ENCODE results near the gene SYNPO.

Gene SYNPO

DNA sequence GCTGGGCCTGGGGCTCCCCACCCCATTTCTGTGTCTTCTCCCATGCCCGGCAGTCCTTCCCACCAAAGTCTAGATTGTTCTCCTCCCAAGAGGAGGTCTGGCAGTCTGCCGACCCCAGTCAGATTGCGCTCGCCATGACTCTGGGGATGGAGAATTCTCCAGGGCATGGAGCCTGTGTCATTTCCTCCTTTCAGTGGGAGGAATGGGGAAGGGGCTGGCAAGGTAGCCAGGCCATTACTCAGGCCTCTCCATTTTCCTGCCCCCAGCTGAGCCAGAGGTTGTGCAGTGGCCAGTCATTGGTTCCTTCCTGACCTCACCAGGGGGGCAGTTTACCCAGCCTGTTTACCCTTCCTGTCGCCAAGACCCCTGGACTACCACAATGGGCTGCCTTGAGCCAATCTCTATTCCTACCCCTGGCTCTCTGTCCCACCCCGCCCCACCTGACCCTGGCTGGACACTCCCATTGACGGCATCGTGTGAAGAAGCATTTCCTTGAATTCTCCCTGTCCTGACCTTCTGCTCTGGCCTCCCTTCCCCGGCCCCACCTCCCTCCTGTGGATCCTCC lies 628 bp downstream of the SYNPO start:
- no peak for DNase-seq (ENCODE audit: low spot score)

DNA sequence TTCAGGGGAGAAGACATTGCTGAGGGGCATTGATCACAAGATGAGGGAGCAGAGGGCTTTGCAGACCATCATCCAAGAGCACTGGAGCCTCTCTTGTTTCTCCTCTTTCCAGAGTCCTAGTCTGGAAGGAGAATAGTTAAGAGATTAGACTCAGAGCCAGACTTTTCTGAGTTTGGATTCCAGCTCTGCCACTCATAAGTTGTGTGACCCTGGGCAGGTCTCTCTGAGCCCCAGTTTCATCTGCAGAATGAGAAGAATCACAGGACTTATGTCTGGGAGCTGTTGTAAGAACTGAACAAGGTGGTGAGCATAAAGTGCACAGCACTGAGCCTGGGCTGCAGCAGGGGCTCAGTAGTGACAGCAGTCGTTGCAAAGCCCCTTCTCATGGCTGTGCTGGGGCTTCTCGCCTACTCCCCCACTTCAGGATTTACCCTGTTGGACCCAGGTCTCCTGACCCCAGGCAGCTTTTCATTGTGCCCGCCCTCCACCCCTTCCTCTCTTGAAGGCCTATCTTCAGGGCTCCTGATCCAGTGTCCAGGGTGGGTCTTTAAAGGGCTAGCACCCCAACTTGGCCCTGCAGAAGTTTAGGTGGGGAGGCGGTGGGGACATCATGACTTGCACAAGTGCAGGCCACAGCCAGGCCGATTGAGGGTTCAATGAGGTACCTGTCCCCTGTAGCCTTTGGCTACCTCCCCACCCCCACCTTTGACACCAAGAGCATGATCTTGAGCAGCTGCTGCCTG lies 1.5 kb downstream of the SYNPO start:
- DNase-seq (ENCODE audit: low spot score): no peak

DNA sequence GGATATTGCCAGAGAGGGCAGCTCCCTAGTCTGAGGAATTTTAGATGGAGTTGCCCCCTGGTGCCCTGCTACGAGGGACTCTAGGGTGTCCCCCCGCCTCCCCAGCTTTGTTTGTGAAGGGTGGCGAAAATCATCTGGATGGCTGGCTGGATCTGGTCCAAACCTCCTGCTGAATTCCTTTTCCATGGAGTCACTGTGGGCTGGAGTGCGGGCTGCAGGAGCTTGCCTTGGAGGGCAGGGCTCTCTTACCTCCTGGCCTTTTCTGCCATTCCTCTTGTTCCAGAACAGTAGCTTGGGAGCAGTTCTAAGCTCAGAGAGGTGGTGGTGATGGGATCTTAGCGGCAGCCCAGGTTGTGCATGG lies 2.1 kb downstream of the SYNPO start:
- DNase-seq (ENCODE audit: low spot score): no peak

DNA sequence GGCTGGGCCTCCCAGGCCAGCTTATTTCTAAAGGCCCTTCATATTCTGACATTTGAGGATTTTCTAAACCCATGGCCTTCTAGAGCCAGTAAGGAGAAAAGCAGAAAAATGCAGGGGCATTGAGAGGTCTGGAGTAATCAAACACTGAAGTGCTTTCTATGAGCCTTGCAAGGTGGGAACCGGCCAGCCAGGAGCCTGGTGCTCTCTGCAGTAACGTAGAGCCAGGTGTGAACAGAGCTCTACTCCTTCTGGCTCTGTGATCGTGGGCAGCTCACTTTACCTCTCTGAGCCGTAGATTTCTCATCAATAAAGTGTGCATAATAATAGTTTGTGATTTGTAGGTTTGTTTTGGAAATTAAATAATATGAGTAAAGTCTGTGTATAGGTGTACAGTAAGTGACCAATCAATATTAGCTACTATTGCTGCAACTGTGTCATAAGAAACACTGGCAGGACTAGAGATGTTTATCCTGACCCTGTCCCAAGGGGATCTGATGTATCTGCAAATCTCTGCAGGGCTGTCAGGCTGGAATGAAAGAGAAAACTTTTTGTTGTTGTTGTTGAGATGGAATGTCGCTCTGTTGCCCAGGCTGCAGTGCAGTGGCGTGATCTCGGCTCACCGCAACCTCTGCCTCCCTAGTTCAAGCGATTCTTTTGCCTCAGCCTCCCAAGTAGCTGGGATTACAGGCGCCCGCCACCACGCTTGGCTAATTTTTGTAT lies 2.7 kb downstream of the SYNPO start:
- DNase-seq (ENCODE audit: low spot score): no peak

DNA sequence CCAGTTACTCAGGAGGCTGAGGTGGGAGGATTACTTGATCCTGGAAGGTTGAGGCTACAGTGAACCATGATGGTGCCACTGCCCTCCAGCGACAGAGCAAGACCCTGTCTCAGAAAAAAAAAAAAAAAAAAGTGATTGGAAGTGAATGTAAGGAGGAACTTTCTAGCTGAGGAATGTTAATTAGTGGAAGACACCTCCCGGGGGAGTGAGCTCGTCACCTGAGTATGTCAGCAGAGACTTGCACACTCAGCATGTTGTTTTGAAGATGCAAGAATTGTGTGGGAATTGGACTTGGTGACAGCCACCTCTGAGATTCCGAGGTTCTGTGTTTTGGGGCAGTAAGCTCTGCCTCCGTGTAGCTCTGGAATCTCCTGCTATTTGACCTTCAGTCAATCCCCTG lies 3.6 kb downstream of the SYNPO start:
- no peak for DNase-seq (ENCODE audit: low spot score)

DNA sequence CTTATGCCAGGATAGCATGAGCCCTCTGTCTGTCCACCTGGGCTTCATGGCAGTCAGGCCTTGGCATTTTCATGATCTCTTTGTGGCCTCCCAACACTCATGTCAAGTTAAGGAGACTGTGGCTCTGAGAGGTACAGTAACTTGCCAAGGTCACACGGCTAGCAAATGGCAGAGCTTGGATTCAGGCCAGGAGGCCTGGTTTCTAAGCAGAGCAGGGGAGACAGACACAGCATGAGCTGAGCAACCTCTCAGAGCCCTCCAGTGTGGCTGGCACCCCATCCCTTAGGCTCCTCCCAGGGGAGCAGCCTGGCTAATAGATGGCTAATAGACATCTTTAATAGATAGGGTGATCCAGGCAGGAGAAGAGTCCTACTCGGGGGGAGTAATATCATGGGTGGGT lies 4.1 kb downstream of the SYNPO start:
- no peak for DNase-seq (ENCODE audit: low spot score)

DNA sequence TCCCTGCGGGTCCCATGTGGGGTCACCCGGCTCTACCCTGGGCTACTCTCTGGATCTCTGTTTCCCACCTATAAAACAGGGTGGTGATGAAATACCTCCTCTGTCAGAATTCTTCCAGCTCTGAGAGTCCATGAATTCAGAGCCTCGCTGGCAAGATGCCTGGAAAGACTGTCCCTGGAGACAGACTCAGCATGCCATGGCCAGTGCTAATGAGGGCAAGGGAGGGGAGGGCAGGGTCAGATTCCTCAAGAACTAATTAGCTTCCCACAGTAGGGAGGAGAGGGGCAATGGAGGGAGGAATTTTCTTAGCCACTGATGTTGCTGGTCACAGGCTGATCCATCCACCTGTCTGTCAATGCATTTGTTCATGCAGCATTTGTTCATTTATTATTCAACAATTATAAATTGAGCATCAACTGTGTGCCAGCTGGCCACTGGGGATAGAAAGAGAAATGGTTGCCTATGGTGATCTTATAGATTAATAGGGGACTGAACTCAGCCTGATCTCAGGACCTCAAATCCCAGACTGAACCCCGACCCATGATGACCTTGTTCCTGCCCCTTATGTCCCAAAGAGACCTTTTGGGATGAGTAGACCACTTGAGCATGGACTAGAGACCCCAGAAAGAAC lies 4.7 kb downstream of the SYNPO start:
- no peak for DNase-seq (ENCODE audit: low spot score)

DNA sequence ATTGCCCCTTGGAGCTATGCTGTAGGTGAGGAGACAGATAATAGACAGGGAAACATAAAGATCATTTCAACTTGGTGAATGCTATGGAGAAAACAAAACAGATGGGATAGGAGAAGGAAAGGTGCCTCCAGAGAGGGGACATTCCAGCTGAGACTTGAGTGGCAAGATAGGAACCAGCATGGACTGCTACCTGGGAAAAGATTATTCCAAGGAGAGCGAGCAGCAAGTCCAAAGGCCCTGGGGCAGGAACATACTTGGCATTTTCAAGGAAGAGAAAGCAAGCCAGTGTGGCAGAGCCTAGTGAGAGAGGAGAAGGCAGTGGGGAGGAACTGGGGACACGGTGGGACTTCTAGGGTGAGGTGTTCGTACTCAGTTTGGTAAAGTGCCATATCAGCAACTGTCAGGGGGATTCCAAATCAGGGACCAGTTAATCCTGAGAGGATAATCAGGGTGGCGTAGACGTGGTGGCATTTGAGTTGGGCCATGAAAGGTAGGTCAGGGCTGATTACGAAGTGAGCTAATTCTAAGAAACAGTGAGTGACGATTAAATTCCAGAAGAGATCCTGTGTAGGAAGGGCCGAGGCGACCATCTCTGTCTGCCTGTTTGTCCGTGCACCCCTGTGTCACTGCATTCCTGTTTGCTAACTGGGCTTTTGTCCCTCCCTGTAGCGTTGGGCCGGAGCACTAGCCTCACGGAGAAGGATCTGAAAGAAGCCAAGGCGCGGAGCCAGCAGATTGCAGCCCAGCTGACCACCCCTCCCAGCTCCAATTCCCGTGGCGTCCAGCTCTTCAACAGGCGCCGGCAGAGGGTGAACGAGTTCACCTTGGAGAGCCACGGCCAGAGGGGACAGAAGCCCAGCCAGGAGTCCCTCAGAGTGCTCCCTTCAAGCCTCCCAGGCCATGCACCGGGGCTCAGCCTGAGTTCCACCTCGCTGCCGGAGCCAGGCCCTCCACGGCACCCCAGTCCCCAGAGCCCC lies 7.1 kb downstream of the SYNPO start:
- DNase-seq (ENCODE audit: low spot score): no peak

DNA sequence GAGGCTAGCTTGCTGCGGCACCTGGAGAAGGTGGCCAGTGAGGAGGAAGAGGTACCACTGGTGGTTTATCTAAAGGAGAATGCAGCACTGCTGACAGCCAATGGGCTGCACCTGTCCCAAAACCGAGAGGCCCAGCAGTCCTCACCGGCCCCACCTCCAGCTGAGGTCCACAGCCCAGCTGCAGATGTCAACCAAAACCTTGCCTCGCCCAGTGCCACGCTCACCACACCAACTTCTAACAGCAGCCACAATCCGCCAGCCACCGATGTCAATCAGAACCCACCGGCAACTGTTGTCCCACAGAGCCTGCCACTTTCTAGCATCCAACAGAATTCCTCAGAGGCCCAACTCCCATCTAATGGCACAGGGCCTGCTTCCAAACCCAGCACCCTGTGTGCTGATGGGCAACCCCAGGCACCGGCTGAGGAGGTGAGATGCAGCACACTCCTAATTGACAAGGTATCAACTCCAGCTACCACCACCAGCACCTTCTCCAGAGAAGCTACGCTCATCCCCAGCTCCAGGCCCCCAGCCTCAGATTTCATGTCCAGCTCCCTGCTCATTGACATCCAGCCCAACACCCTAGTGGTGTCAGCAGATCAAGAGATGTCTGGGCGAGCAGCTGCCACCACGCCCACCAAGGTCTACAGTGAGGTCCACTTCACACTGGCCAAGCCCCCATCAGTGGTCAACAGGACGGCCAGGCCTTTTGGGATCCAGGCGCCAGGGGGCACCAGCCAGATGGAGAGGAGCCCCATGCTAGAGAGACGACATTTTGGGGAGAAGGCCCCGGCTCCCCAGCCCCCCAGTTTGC lies 8.0 kb downstream of the SYNPO start:
- DNase-seq (ENCODE audit: low spot score): no peak

DNA sequence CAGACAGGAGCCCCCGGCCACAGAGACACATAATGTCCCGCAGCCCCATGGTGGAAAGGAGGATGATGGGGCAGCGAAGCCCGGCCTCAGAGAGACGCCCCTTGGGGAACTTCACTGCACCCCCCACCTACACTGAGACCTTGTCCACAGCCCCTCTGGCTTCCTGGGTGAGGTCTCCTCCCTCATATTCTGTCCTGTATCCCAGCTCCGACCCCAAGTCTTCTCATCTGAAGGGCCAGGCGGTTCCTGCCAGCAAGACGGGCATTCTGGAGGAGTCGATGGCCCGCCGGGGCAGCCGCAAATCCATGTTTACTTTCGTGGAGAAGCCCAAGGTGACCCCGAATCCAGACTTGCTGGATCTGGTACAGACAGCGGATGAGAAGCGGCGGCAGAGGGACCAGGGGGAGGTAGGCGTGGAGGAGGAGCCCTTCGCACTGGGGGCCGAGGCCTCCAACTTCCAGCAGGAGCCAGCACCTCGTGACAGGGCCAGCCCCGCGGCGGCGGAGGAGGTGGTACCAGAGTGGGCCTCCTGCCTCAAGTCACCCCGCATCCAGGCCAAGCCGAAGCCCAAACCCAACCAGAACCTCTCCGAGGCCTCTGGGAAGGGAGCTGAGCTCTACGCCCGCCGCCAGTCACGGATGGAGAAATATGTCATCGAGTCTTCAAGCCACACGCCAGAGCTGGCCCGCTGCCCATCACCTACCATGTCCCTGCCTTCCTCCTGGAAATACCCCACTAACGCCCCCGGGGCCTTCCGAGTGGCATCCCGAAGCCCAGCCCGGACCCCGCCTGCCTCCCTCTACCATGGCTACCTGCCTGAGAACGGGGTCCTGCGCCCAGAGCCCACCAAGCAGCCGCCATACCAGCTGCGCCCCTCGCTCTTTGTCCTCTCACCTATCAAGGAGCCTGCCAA lies 8.9 kb downstream of the SYNPO start:
- DNase-seq (ENCODE audit: low spot score): no peak

DNA sequence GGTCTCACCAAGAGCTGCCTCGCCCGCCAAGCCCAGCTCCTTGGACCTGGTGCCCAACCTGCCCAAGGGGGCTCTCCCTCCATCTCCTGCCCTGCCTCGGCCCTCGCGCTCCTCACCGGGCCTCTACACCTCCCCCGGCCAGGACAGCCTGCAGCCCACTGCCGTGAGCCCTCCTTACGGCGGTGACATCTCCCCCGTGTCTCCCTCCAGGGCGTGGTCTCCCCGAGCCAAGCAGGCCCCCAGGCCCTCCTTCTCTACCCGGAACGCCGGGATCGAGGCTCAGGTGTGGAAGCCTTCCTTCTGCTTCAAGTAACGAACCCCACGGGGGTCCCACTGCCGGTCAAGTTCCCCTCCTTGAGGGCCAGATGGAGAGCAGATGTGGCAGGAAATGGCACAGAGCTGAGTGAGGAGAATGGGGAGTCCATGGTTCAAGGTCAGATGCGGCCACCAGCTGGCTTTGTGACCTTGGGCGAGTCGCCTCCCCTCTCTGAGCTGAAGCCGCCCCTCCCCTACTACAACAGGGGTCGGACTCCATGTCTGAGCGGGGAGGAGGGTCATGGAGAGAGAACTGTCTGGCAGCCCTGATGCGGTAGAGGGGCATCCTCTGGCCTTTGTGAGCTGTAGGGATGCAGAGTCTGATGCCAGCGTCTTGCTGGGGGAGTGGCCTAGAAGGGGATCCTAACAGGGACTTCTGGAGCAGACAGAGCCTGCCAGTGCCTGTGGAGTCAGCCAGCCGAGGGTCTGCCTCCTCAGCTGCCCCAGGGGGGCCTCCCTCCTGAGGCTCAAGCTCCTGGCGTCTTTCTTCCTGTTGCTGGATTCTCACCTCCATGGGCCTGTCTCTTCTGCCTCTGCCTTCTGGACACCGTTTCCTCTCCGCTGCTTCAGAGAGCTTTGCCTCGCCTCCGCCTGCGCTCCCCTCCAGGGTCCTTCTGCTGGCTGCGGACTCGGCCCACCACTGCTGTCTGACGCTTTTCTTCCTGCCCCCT lies 9.9 kb downstream of the SYNPO start:
- DNase-seq (ENCODE audit: low spot score): no peak

DNA sequence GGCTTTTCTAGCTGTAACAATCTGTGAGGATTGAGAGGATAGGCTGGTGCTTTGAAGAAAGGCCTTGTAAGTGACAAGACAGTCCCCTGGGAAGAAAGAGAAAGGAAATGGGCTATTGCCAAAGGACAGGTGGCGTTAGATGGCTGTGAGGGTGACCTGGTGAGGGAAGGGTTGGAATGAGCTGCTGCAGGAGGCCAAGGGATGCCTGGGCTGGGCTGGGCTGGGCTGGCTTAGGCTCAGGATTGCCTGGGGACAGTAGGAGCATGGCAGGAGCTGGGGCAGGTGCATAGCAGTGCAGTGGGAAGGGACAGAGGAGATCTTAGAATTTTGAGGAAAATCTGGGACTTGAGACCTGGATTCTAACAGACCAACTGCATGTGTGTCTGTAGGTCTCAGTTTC lies 10.9 kb downstream of the SYNPO start:
- DNase-seq (ENCODE audit: low spot score): no peak

DNA sequence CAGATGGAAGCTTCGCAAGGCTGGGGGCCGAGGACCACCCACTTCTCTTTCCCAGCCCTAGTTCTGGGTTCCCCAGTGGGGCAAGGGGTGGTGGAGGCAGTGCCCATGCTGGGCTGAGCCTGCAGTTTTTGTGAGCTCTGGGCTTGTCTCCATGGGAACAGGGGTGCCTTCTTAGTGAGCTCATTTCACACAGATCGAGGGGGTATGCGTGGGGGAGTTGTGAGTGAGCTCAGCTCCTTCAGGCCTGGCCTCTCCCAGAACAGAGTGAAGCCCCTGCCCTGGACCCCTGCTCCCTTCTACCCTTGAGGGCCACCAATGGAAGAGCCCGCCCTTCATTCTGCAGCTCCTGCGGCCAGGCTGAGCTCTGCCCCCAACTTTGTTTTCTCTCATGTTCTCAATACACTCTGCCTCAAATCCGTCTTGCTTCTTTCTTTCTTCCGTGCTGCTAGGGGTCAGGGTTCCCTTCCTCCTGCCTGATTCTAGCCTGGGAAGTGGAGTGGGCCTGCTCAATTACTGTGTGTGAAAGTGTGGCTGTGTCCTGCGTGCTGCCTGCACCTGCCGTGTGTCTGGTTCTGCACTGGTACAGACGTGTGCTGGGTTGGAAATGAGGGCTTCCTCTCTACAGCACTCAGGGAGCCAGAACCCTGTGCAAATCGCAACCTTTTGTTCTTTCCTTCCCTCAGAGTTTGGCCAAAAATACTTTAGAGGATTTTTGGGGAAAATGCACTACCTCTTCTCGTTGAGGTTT lies 11.6 kb downstream of the SYNPO start:
- DNase-seq (ENCODE audit: low spot score): no peak

DNA sequence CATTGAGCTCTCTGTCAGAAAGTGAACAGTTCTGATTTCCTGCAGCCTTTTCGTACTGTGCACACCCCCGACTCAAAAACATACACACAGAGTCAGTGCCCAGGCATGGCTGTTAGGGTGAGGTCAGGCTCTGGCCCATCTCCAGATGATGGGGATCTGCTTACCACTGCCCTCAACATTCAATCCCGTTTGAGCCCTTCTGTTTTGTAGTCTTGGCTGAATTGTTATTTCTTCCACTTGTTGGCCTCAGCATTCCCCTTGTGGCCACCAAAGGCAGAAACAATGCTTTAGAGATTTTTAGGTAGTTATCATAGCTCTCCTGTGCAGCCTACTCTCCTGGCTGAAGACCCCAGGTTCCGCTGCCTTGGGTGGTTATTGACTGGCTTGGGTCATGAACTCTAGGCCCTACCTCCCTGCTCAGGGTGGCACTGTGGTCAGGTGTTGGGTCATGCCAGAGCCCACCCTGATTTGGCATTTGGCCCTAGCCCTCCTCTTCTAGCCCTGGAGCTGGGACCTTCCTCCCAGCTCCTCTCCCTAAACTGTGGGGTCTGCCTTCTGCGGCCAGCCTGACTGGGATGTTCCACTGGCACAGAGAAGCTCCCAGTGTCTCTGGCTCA lies 12.8 kb downstream of the SYNPO start:
- no peak for DNase-seq (ENCODE audit: low spot score)

DNA sequence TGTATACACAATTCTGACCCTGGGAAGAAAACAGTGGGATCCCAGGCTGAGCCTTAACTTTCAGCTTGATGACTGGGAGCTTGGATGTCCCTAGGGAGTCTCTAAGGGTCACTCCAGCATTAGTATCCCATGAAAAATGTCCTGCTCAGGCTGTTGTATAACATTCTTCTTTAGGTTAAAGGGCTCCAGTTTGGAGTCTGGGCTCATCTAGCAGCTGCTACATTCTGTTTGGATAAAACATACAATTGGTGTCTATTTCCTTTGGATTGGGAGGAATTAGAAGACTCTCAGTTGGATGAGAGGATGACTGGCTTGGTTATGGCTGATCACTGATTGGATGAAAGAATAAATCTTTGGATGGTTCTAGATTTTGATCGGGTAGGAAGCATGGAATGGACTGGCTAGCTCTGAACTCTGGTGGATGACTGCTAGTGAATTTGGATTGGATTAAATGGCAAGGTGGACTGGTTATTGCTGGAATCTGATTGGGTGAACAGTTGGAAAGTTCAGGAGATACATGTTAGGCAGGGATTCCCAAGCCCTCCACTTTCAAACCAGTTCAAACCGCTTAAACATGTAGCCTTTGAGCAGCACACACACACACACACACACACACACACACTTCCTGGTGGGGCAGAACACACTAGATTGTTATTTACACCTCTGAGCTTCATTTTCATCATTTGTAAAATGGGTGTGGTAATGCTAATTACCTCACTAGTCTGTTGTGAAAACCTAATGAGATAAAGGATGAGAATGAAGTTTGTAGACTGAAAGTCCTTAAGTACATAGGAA lies 13.5 kb downstream of the SYNPO start:
- no peak for DNase-seq (ENCODE audit: low spot score)

DNA sequence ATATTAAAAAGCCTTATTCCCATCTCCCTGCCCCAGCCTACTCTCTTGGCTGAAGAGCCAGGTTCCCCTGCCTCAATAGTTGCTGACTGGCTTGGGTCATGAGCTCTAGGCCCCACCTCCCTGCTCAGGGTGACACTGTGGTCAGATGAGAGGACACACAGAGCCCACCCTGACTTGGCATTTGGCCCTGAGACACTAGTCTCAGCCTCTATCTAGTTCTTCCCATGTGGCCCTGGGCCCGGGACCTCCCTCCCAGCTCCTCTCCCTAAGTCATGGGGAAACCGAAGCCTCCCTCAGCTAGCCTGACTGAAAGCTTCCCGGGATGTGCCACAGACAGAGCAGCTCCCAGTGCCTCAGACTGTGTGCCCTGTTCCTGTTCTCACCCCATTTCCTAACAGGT lies 14.8 kb downstream of the SYNPO start:
- no peak for DNase-seq (ENCODE audit: low spot score)
